Stimulated activated CD4-positive, alpha-beta T cell treated with anti-CD3 and anti-CD28 coated beads, Interleukin-1b, Interleukin-23, amount 100 ng/mL, for 24 hours (primary cell): Measurements from ENCODE around the gene ABCG1.

Experiments used
- DNase-seq, 4 experiments: peaks; one replicate each; pipeline ENCODE4 v3.0.0-alpha.2; 2020; ENCODE audit warnings: low read depth in 4 of 4, low spot score in 1 of 4

Gene ABCG1

DNA sequence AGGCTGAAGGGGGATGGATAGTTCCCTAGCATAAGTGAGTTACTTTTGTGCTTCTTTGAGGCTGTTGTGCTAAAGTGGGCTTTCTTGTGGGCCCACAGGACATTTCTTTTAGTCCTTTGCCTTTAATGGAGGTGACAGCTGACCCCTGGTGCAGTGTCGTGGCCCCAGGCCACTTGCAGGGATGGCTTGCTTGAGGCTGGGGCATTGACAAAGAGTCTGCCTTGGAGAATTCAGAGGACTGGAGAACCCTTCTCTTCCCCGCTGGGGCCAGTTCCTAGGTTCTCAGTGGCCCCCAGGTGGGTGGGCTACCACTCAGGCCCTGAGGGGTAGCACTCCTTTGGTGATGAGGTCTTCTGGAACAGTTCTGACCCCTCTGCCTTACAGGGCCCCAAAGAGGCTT is 12.8 kb downstream of the ABCG1 start:
- DNase-seq, result no peak

- no peak for DNase-seq
Observed at GRCh38 chr21:42232176-42232825, 13.4 kb downstream of the ABCG1 start.

GRCh38 chr21:42233067-42233961 is 14.4 kb downstream of the ABCG1 start:
- DNase-seq, result peak in 2 of 4 experiments; percentile 49 to 66

DNA sequence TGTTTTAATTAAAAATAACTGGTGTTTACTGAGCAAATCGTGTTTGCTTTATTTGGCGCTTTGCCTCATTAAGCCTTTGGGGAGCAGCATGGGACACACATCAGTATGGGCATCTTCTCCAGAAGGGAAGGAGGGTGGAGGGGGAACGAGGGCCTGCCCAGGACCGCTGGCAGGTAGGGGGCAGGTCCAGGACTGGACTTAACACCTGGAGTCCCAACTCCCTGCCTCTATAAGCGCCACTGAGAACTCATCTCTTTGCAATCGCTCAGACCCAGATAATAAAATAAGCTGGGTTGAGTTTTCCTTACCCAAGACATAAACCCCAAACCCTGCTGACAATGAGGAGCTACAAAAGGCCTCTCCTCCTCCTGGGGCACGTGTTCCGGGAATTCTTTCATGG is 15.1 kb downstream of the ABCG1 start:
- DNase-seq, result no peak

DNA sequence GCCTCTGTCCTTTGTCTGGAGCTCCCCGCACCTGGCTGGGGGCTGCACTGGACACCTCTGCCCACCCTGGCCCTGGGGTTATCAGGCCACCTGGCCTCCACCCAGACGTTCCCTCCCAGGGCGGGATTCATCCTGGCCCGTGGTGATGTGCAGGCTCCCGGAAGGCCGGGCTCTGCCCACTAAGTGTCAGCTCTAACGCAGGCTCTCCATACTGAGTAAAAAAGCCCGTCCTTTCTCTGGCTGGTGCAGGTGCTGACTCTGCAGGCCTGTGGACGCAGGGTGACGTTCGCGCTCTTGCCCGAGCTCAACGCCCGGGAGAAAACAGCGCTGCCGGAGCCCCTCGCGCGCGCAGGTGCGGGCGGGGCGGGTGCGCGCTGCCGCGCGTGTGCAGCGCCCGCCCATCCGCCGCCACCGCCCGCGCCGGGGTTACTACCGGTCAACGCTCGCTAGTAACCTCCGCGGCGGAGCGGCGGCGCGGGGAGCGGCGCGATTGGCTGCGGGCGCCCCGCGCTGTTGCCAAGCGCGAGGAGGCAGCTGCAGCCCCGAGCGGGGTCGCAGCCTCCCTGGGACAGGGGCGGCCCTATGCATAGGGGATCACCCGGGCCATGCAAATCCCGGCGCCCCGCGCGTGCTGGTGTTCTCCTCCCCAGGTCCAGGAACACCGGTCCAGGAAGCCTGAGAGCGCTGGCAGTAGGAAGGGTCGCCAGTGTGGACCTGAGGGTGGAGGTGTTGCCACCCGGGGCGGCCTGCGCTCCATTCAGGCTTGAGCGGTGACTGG is 15.7 kb downstream of the ABCG1 start:
- peak in 3 of 4 experiments; percentile 55 to 73 (median 58) for DNase-seq

GRCh38 chr21:42235593-42235992 is 16.7 kb downstream of the ABCG1 start:
- no peak for DNase-seq

DNA sequence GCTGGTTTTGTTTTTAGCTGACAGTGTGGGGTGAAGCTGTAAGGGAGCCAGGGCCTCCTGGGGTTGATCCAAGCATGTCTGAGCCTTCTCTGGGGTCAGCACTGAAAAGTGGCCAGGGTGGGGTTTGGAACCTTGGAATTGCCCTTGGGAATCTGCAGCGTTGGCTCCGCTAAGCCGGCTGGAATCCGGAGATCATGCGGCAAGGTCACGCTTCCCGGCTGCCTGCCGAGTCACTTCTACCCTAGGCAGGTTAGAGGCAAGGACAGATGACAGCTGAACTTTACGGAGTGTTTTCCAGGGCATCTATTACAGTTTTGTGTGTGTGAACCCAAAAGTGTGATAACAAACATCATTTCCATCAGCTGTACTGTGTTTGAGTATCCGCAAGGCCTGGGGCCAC is 17.1 kb downstream of the ABCG1 start:
- no peak for DNase-seq

DNA sequence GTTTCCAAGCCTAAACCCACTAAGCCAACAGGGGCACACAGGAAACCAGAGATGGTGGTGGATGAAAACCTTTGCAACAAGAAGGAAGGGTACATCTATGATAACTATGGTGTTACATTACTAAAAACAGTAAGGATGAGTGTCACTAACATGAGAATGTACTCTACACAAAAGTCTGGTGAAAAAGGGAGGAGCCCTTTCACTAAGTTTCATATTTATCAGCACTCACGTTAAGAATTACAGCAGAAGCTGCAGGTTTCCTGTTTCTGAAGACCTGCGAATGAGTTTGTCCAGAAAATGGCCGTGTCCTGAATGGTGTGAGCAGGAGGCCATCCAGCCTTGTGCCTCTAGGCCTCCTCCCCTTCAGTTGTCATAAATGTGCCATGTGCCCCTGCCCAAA is 17.8 kb downstream of the ABCG1 start:
- no peak for DNase-seq

- no peak for DNase-seq
Observed at GRCh38 chr21:42237161-42237560, 18.2 kb downstream of the ABCG1 start.

DNA sequence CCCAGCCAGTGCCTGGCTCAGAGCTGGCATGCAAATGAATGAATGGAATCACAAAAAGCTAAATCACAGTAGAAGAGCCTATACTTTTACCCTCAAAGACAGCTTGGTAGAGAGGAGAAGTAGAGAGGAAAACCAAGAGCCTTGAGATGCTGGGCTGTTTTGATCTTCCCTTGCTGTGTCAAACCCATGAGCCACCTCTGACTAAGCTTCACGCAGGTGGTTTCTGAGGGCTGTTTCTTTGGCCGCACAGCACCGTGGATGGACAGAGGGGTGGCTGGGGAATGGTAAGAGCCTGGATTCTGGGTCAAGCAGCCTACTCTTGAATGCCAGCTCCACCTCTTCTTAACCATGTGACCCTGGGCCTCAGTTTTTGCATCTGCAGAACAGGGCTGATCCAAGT is 18.6 kb downstream of the ABCG1 start:
- DNase-seq, result no peak

DNA sequence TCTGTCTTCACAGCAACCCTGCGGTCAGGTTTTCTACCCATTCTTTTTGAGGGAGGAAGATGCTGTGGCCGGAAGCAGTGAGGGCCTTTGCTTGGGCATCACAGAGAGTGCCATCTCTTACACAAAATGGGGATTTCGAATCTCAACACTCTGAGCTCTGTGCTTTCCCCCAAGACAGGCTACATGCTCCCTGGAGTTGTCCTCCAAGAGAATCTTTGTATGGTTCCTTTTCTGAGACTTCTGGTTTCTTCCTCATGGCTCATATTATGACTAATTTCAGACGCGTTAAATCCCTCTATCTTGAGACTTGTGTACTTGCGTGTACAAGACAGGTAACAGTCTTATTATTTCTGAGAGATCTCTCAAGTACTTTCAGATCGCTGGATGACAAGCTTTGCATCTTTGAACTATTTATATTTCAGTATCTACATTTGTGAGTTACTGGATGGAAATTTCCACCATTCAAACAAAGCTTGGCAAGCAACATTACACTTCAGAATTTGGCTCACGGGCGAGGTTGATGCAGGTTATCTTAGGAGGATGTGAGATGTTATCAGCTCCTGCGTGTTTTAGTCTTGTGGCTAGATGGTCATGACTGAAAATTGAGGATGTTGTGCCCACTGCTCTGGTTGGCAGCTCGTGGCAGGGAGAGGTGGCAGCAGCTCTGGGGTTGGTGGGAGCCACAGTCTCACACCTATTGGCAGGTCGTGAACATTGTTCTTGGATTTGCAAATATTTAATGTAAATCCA is 19.4 kb downstream of the ABCG1 start:
- DNase-seq, result no peak

DNA sequence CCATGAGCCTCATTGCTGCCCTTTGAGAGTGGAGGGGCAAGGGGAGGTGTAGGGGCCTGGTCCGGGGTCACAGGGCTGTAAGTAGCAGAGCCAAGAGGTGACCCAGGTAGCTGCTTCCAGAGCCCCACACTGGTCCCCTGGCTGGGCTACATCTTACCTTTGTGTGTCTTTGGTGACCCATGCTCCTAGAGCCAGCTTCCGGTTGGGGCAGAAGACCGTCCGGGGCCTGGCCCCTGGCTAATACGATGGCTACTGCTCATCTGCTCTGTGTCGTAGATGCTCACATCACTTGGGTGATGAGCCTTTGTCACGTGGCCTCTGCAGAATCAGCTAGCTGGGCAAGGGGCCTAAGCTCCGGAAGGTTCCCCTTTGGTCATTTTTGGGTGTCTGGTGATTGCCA is 20.6 kb downstream of the ABCG1 start:
- no peak for DNase-seq

- DNase-seq, result no peak
Observed at GRCh38 chr21:42239973-42240372, 21.0 kb downstream of the ABCG1 start.

- no peak for DNase-seq
Observed at GRCh38 chr21:42242611-42243010, 23.7 kb downstream of the ABCG1 start.

DNA sequence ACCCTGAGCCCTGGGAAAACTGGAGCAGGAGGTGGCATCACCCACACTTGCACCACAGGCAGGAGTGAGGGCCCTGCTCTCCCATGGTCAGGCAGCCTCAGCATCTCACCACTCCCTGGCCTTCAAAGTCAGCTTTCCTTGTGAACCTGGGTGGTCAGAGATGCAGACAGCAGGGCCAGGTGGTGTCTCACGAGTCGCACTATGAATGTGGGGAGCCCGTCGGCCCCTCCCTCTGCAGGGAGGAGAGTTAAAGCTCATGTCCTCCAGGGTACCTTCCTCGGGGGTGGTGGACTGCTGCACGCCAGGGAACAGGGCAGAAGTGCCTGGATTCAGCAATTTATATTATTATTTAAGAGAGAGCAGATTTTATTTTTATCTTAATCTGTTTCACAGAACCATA is 24.1 kb downstream of the ABCG1 start:
- no peak for DNase-seq

DNA sequence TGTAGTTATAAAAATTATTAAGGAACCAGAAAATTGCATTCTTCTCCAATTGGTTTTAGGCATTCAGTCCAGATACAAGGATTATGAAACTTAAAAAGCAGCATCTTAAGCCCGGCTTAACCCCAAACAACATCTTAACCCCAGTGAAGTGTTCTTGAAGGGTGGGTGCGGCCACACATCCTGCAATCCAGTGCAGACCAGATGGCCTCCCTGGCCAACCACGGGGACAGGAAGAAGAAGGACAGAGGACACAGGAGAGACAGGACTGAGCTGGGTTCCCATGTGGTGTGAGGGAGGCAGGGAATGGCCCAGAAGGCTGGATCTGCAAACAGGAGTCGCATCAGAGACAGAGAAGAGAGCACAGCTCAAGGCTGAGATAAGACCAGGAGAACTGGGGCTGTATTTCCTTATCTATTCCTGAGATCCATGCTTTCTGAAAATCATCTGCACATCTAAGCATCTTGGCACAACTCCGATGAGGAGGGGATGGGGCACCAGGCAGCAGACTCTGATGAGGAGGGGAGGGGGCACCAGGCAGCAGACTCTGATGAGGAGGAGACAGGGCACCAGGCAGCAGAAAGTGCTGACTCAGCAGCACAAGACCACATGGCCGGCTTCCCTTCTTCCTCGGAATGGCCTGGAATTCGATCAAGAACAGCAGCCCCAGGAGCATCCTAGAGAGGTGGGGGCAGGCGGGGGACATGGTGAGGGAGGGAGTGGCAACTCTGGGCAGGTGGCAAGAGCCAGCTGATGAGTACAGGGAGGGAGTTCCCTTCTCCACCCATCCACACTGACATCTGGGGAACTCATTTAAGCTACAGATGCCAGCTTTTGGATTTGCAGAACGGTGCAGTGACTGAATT is 26.6 kb downstream of the ABCG1 start:
- DNase-seq, result no peak

- DNase-seq, result no peak
Observed at GRCh38 chr21:42247716-42248115, 28.8 kb downstream of the ABCG1 start.

DNA sequence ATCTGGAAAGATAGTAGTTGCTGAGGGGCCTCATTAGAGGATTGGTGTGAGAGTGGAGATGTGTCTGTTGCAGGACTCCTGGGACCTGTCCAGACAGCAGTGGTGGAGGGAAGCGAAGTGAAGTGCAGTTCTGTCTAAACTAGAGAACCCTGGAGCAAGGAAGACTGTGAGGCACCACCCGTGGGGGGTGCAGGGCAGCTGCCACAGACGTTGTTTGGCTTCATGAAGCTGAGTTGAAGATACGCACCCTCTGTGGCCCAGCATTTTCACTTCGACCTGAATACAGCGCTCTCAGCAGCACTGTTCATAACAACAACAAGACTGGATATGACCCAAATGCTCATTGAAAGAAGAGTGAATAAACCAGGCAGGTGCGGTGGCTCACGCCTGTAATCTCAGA is 29.3 kb downstream of the ABCG1 start:
- no peak for DNase-seq

DNA sequence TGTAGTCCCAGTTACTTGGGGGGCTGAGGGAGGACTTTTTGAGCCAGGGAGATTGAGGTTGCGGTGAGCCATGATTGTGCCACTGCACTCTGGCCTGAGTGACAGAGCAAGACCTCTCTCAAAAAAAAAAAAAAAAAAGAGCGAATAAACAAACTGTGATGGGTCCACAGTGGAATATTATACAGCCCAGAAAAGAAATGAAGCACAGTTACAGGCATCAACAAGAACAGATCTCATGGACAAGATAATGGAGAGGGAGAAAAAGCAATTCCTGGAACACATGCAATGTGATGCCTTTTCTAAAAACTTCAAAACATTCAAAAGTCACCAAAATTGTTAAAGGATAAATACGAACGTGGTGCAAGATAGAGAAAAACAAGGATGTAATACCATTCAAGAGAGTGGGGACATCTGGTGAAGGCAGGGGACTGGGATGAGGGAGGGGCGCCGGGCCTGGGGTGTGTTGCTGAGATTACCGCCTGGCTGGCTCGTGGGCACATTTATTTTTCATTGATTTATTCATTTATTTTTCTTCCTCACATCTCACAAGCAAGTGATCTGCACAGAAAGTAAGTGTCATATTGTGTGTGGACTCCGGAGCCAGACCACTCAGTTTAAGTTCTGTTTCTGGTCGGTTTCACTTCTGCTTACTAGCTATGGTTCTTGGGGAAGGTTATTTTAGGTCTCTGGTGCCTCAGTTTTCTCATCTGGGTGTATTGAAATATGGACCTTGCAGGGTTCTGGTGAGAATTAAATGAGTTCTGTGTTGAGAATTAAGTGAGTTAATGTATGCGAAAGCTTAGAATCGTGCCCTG is 30.1 kb downstream of the ABCG1 start:
- no peak for DNase-seq
